T-helper 1 cell treated with Interleukin-12 subunit alpha and Interleukin-12 subunit beta and Interleukin-4 antibody, amounts not matched to agents 30 μg/mL and 1 μg/mL, for 36 hours (primary cell): ENCODE data around the gene AMN.

Experiments
- H3K27ac Mint-ChIP-seq: one replicate; pipeline ENCODE4 v1.8.0; 2021; ENCODE audit warnings: mild to moderate bottlenecking, mixed read lengths
- H3K27me3 Mint-ChIP-seq: one replicate; pipeline ENCODE4 v1.8.0; 2021; ENCODE audit warnings: low read depth, mixed read lengths
- H3K36me3 Mint-ChIP-seq: one replicate; pipeline ENCODE4 v1.8.0; 2021; ENCODE audit warnings: low read depth, mixed read lengths
- H3K4me1 Mint-ChIP-seq: one replicate; pipeline ENCODE4 v1.8.0; 2021; ENCODE audit warnings: low read depth, mixed read lengths
- H3K4me3 Mint-ChIP-seq: one replicate; pipeline ENCODE4 v1.8.0; 2021; ENCODE audit warnings: mild to moderate bottlenecking, moderate library complexity, mixed read lengths
- H3K9me3 Mint-ChIP-seq: one replicate; pipeline ENCODE4 v1.8.0; 2021; ENCODE audit warnings: mixed read lengths

The AMN gene

GRCh38 chr14:102937331-102938175, 15.1 kb downstream of the AMN start:
- H3K4me1 Mint-ChIP-seq: no peaks in the 10 kb centered on the region
- H3K27ac Mint-ChIP-seq: no peak overlapping the region
- no peaks in the 10 kb centered on the region for H3K36me3 Mint-ChIP-seq
- no peaks in the 10 kb centered on the region for H3K9me3 Mint-ChIP-seq
- no peaks in the 10 kb centered on the region for H3K27me3 Mint-ChIP-seq
- H3K4me3 Mint-ChIP-seq: no peak overlapping the region

DNA sequence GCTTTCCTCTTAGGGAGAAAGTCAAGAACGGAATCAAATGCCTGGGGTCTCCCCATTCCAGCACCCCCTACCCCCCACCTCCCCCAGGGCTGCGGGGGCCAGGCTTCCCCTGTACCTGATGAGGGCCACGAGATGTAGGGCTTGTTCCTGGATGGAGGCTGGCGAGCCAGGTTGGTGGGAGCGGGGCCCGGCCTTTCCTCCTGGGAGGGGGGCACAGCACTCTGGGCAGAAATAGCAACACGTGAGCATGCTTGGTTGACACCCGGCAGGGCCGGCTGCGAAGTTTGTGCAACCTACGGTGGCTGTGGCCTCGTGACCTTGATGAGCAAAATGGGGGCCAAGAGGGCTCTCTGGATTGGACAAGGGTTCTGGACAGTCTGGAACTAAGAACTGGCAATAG, 15.7 kb downstream of the AMN start:
- H3K9me3 Mint-ChIP-seq: no peaks in the 10 kb centered on the region
- H3K36me3 Mint-ChIP-seq: no peaks in the 10 kb centered on the region
- H3K4me3 Mint-ChIP-seq: no peak overlapping the region
- no peak overlapping the region for H3K27ac Mint-ChIP-seq
- H3K4me1 Mint-ChIP-seq: no peaks in the 10 kb centered on the region
- no peaks in the 10 kb centered on the region for H3K27me3 Mint-ChIP-seq

- Mint-ChIP-seq H3K27ac (no peak overlapping the region), H3K36me3 (no peaks in the 10 kb centered on the region)
Measured at GRCh38 chr14:102939329-102939728, 16.9 kb downstream of the AMN start.

GRCh38 chr14:102939820-102940561, 17.5 kb downstream of the AMN start:
- H3K36me3 Mint-ChIP-seq: no peaks in the 10 kb centered on the region

More at GRCh38 chr14:102939329-102939728, 16.9 kb downstream of the AMN start:
- Mint-ChIP-seq H3K4me1 (no peaks in the 10 kb centered on the region), H3K27me3 (no peaks in the 10 kb centered on the region), H3K4me3 (no peak overlapping the region), H3K9me3 (no peaks in the 10 kb centered on the region)

DNA sequence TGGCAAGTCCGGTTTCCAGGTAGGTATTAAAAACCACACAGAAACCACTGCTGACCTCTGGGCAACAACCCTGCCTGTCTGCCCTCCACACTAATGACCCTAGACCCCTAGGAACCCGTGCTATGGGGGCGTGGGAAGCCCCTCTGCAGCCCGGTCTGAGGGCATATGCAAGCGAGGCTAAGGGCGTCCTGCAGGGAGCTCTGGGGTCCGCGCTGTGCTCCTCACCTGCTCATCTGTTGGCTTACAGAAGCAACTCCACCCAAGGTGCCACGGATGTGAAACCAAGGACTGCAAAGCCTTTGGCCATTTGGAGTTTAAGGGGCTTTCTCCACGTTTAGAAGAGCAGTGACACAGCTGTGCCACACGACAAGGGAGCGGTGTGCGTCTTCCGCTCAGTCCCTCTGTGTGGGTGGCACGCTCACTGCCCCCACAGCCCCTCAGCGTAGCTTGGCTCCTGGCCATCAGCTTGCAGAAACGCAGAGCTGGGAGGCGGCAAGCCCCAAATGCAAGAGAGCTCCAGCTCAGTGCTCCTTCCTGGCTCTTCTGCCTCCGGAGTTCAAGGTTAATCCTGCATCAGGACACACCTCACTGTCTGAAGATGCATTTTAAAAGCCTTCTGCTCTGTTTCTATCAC, 18.4 kb downstream of the AMN start:
- no peaks in the 10 kb centered on the region for H3K27me3 Mint-ChIP-seq
- no peak overlapping the region for H3K4me3 Mint-ChIP-seq
- H3K27ac Mint-ChIP-seq: no peak overlapping the region
- no peaks in the 10 kb centered on the region for H3K9me3 Mint-ChIP-seq
- H3K4me1 Mint-ChIP-seq: no peaks in the 10 kb centered on the region
- H3K36me3 Mint-ChIP-seq: no peaks in the 10 kb centered on the region

More at GRCh38 chr14:102939820-102940561, 17.5 kb downstream of the AMN start:
- Mint-ChIP-seq H3K9me3 (no peaks in the 10 kb centered on the region), H3K27me3 (no peaks in the 10 kb centered on the region), H3K27ac (no peak overlapping the region), H3K4me1 (no peaks in the 10 kb centered on the region), H3K4me3 (no peak overlapping the region)

DNA sequence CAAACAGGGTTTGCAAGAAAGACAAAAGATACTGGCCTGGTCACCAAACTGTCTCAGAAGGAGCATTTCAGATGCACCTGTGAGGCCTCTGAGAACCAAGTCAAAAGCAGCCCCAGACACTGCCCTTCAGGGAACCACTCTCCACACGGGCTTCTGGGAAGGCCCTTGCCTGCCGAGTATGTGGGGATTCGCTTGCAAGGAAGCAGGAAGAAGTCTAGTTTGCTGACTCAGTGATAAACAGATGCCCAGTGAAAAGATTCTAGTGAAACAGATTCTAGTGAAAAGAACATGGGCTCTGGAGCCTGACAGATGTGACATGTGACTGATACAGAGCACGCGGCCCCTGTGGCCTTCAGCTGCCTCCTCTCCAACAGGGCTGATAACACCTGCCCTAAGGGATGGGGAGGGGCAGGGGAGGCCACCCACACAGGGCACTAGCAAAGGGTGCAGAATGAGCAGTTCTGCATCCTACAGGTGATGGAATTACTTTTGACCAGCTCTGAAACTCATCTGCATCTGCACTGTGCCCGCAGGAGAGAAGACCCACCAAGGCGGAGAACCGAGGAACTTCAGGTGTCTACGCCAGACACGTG, 19.1 kb downstream of the AMN start:
- no peak overlapping the region for H3K4me3 Mint-ChIP-seq
- no peak overlapping the region for H3K27ac Mint-ChIP-seq
- H3K36me3 Mint-ChIP-seq: no peaks in the 10 kb centered on the region
- no peaks in the 10 kb centered on the region for H3K4me1 Mint-ChIP-seq
- no peaks in the 10 kb centered on the region for H3K9me3 Mint-ChIP-seq
- no peaks in the 10 kb centered on the region for H3K27me3 Mint-ChIP-seq

DNA sequence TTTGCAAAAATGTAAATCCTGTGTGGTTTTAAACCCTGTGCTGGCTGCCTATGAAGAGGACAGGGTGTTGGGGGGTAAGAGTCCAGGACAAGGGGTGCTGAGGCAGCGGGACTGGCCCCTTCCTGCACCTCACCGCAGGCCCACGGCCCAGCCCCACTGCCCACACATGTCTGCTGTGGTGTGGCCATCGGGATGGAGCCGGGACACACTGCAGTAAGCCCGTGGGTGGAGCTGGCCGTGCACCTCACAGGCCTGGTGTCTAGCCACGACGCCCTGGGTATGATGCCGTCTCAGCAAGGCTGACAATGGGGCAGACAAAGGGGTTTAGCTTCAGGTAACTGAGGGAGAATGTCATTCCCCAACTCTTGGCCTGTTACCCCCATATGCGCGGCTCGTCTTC, 19.6 kb downstream of the AMN start:
- Mint-ChIP-seq H3K4me3 (no peak overlapping the region), H3K9me3 (no peaks in the 10 kb centered on the region), H3K36me3 (no peaks in the 10 kb centered on the region), H3K27me3 (no peaks in the 10 kb centered on the region), H3K4me1 (peaks cover 2% of the 10 kb centered on the region), H3K27ac (no peak overlapping the region)

DNA sequence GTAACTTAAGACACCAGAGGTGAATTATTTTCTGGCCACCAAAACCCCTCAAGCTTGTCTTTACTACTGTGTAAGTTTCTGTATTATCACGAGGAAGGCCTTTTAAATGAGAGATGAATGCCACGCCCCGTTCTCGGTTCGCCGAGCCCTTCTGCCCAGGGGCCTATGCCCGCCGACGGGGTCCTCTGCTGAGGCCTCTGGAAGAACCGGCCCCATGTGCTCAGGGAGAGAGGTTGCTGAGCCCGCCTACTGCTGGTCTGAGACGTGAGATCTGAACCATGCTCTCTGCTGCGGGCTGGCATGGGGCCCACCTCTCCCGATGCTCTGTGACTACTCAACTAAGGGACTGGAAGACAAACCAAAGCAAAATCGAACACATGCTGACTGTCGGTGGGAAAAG, 21.0 kb downstream of the AMN start:
- Mint-ChIP-seq H3K27ac (no peak overlapping the region), H3K36me3 (no peaks in the 10 kb centered on the region), H3K9me3 (no peaks in the 10 kb centered on the region), H3K4me1 (peaks cover 6% of the 10 kb centered on the region), H3K27me3 (no peaks in the 10 kb centered on the region), H3K4me3 (no peak overlapping the region)

- H3K27me3 Mint-ChIP-seq: no peaks in the 10 kb centered on the region
- peaks cover 8% of the 10 kb centered on the region for H3K4me1 Mint-ChIP-seq
- H3K4me3 Mint-ChIP-seq: no peak overlapping the region
- H3K9me3 Mint-ChIP-seq: no peaks in the 10 kb centered on the region
- no peak overlapping the region for H3K27ac Mint-ChIP-seq
- no peaks in the 10 kb centered on the region for H3K36me3 Mint-ChIP-seq
Measured at GRCh38 chr14:102943979-102944378, 21.5 kb downstream of the AMN start.

GRCh38 chr14:102944448-102945330, 22.2 kb downstream of the AMN start:
- H3K36me3 Mint-ChIP-seq: no peaks in the 10 kb centered on the region
- peaks cover 14% of the 10 kb centered on the region for H3K4me1 Mint-ChIP-seq
- H3K9me3 Mint-ChIP-seq: no peaks in the 10 kb centered on the region
- H3K4me3 Mint-ChIP-seq: no peak overlapping the region
- no peak overlapping the region for H3K27ac Mint-ChIP-seq
- H3K27me3 Mint-ChIP-seq: no peaks in the 10 kb centered on the region

GRCh38 chr14:102945346-102946130, 23.1 kb downstream of the AMN start:
- Mint-ChIP-seq H3K4me1 (peaks cover 14% of the 10 kb centered on the region), H3K9me3 (no peaks in the 10 kb centered on the region), H3K27me3 (no peaks in the 10 kb centered on the region), H3K27ac (no peak overlapping the region), H3K36me3 (no peaks in the 10 kb centered on the region), H3K4me3 (no peak overlapping the region)

DNA sequence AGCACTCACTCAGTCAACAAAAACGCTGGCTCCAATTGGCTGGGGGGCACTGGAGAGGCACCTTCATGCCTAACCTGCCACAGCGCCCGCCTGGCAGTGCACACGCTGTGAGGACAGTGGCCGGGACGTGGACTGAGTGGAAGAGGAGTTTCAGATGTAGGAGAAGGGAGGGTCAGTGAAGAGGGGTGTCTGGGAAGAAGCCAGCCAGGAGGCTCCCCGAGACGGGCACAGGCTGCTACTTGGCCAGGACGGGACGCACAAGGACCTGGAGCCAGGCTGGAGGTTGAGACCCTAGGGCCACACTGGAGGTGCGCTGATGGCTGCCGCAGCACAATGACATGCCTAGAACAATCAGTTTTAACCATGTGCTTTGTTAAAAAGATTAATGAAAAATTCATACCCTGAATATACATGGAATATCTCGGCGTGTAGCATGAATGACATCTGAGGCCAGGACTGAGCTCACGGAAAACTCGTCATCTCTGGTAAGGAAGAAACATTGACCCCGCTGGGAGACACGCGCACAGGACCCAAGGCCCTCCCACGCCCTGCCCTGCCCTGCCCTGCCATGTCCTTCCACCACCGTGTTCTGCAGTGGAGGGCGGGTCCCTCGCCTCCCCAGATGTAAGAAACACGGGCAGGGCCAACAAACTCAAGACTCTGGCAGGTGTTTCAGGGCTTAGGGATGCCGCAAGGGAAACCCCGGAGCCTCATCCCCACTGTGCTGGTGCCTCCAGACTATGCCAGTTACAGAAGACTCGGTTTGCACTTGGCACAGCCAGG, 25.0 kb downstream of the AMN start:
- peak overlapping the region; percentile 45 for H3K27ac Mint-ChIP-seq
- no peak overlapping the region for H3K4me3 Mint-ChIP-seq
- H3K9me3 Mint-ChIP-seq: no peaks in the 10 kb centered on the region
- no peaks in the 10 kb centered on the region for H3K36me3 Mint-ChIP-seq
- peaks cover 14% of the 10 kb centered on the region for H3K4me1 Mint-ChIP-seq
- H3K27me3 Mint-ChIP-seq: no peaks in the 10 kb centered on the region

DNA sequence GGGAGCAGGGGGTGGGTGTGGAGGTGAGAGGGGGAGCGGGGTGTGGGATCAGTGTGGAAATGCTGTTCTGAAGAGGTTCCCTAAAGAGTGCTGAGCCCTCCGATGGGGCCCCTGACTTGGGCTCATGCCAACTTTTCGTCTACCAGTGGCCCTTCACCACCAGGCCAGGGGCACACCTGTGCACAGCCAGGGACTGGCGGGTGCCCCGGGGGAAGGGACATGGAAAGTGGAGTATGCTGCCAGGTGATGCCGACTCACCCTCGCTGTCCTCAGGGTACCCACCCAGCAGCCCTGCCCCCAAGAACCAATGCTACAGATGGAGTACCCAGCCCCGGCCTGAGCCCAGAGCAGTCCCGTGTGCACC, 26.2 kb downstream of the AMN start:
- Mint-ChIP-seq H3K9me3 (no peaks in the 10 kb centered on the region), H3K4me3 (no peak overlapping the region), H3K27me3 (no peaks in the 10 kb centered on the region), H3K36me3 (no peaks in the 10 kb centered on the region), H3K4me1 (peaks cover 14% of the 10 kb centered on the region), H3K27ac (peak overlapping the region; percentile 72)
